HG03108 (cell line): ENCODE data around the gene FHIT.

ENCODE experiments used
- ATAC-seq: cut with Tn5 transposase; IDR thresholded peaks from one replicate; pipeline ENCODE4 v1.9.1; 2021; ENCODE audit warnings: moderate library complexity; ENCODE audit not compliant: unreplicated experiment

FHIT gene

GRCh38 chr3:60045686-60046085, 1205.6 kb downstream of the FHIT start:
- ATAC-seq = no peak

GRCh38 chr3:60036803-60037202, 1214.4 kb downstream of the FHIT start:
- ATAC-seq = no peak

- no peak for ATAC-seq
Measured at GRCh38 chr3:60033901-60034453, 1217.3 kb downstream of the FHIT start.

GRCh38 chr3:60030982-60031381, 1220.3 kb downstream of the FHIT start:
- no peak for ATAC-seq

- ATAC-seq = no peak
Measured at GRCh38 chr3:60028233-60028632, 1223.0 kb downstream of the FHIT start.

GRCh38 chr3:60027335-60027734, 1223.9 kb downstream of the FHIT start:
- no peak for ATAC-seq

GRCh38 chr3:60025096-60026050, 1225.9 kb downstream of the FHIT start:
- no peak for ATAC-seq

GRCh38 chr3:60024400-60024799, 1226.9 kb downstream of the FHIT start:
- no peak for ATAC-seq

- ATAC-seq = no peak
Measured at GRCh38 chr3:60023189-60023588, 1228.1 kb downstream of the FHIT start.

- ATAC-seq = no peak
Measured at GRCh38 chr3:60017631-60018030, 1233.6 kb downstream of the FHIT start.

GRCh38 chr3:60015032-60015705, 1236.1 kb downstream of the FHIT start:
- no peak for ATAC-seq

GRCh38 chr3:60013241-60013640, 1238.0 kb downstream of the FHIT start:
- ATAC-seq = no peak

- ATAC-seq = no peak
Measured at GRCh38 chr3:60011218-60011617, 1240.0 kb downstream of the FHIT start.

- ATAC-seq = peak; percentile 78
Measured at GRCh38 chr3:60010781-60011180, 1240.5 kb downstream of the FHIT start.

GRCh38 chr3:60009931-60010478, 1241.2 kb downstream of the FHIT start:
- ATAC-seq = no peak

- ATAC-seq = no peak
Measured at GRCh38 chr3:60001369-60001768, 1249.9 kb downstream of the FHIT start.

- no peak for ATAC-seq
Measured at GRCh38 chr3:60000311-60001105, 1250.7 kb downstream of the FHIT start.

GRCh38 chr3:59998058-59998457, 1253.2 kb downstream of the FHIT start:
- ATAC-seq = no peak

GRCh38 chr3:59997583-59997982, 1253.7 kb downstream of the FHIT start:
- ATAC-seq = no peak

- ATAC-seq = no peak
Measured at GRCh38 chr3:59996056-59996455, 1255.2 kb downstream of the FHIT start.

- no peak for ATAC-seq
Measured at GRCh38 chr3:59995563-59995962, 1255.7 kb downstream of the FHIT start.
